Measurements from ENCODE around the gene CCDC85C.

Gene CCDC85C

DNA sequence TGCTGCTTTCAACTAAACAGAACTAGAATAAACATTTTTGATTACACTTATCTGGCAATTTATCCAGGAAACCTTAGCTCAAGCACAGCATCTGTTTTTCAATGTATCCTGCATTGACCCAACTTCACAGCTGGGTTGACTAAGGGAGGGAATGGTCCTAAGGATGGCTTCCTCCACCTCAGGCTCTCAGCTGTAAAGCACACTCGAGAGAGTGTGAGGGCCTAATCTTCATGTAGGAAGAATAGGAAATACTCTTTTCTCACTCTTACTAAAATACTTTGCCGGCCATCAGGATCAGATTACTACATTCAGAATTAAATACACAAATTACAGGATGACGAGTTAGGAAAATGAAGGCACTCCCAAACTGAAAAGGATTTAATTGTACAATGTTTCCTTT, 130.5 kb downstream of the CCDC85C start:
- no peak for DNase-seq (ENCODE audit: low read depth)

DNA sequence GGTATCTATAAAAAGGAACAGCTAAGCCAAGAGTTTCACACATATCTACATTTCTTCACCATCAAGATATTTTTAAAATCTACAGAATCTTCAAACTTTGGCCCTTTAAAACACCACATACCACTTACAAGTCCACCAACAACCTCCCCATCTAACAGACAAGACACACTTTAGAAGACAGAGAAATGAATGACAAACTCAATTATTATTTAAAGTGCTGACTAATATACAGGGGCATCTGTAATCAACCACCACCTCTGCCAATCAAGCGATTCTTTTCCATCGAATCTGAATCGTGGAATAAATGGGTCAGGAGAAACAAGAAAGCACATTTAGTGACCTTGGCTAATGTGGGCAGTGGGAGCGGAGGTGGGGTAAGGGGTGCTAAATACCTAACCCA, 131.1 kb downstream of the CCDC85C start:
- peak; percentile 37 for DNase-seq (ENCODE audit: low read depth)

DNA sequence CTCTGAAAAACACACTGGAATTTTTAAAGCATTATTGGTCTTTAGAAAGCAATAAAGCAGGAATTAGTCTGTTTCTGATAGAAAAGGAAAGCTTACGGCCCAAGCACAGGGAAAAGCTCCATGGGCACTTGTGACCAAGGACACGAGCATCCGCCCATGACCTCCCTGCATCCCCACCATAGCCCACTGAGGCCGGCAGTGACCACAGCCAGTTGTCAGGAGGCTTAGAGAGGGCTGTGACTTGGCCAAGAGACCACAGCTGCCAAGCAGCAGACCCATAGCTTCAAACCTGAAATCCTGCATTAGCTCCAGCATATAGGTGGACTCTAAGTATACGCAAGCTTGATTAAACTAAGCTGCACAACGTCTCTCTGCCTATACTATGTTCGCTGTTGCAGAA, 132.3 kb downstream of the CCDC85C start:
- no peak for DNase-seq (ENCODE audit: low read depth)

DNA sequence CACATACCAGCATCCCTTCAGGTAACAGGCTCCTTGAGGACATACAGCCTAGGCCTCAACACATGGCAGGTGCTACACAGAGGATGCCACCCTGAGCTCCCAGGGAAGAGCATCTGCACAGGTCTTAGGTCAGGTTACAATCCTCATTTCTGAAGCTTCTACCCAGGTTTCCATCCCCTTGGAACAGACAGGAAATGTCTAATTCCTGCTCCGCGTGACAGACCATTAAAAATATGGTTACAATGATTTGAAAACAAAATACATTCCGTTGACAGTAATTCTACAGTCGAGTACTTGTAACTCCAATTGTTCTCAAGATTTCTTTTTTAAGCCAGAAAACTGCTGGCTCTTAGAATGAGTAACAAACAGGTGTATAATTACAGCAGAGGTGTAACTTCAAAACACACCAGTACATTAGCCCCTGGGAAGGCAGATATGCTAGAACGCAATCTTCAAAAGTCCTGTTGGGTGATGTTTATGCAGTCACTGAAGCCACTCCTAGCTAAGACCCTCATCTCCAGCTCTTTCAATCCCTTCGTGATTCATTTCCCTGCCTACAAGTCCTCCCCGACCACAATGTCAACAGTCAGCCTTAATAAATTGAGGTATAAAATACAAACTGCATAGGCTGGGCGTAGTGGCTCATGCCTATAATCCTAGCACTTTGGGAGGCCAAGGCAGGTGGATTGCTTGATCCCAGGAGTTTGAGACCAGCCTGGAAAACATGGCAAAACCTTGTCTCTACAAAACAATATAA, 135.0 kb downstream of the CCDC85C start:
- peak; percentile 40 for DNase-seq (ENCODE audit: low read depth)

DNA sequence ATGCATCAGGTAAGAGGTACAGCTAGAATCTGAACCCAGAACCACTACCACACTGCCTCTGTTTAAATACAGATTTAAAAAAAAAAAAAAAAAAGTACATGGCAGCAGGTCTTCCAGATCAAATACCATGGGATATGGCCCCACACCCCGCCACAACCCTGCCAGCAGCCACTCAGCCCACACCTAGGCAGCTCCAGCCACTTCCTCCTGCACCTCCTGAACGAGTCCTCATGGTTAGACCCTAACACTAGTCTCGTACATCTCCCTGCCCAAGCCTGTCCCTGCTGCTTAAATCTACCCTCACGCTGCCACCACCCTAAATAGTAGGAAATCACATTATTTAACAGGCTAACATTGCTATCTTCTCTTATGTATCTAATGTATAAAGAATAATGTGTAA, 135.9 kb downstream of the CCDC85C start:
- no peak for DNase-seq (ENCODE audit: low read depth)

DNA sequence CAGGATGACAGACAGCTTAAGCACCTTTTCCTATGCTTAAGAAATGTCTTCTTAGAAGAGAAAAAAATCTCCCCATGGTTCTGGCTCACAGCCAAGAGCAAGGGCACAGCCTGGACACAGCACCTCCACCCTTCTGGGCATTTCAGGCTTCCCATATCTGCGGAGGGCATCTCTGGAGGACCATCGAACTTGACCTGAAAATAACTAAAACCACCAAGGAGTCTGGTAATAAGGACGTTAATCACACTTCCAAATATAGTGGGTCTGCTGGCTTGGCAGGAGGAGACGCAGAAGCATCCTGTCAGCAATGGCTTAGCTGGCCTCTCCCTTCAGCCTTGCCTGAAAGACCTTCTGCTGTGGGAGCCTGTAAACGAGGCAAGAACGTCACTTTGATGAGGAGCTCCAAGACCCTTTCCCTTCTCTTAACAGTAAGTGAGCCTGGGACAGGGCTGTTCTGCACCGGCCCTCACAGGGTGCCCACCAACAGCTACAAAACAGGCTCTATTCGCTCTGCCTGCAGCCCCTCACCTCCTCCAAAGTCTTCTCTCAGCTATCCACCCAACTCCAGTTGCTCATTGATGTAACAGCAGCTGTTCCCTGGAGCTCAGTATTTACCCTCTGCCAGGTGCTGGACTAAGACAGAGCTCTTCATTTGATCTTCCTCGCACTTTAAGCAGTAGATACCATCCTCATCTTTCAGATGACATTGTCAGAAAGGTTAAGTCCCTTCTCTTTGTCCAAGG, 136.5 kb downstream of the CCDC85C start:
- DNase-seq (ENCODE audit: low read depth) = no peak

DNA sequence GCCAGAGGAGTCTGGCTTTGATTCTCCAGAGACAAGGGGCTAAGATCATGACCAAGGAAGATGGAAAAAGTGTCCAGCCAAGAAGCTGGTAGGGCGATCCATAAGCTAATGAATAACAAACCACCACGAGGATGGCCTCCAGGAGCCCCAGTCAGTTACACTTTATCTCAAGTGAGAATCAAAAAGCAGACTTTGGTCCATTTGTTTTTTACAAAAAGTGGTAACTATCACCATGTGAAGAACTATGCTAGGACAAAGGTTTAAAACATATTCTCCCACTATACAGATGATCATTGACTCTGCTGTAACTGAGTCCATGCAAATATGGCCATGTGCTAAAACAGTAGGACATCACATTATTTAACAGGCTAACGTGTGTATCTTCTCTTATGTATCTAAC, 137.2 kb downstream of the CCDC85C start:
- no peak for DNase-seq (ENCODE audit: low read depth)

DNA sequence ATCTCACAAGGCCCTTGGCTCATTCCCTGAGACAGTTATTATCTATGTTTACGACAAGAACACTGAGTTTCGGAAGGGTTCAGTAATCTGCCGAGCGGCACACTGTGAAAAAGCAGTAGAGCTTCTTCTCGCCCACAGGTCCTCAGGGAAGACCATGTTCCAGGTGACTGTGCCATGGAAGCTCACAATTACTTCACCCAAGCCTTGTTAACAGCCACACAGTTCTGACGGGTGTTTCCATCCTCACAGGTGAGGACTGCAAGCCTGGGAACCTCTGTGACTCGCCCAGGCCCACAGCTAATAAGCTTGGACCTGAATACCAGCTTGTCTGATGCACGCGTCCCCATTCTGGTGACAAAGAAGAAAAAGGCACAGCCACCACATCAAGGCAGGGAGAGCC, 138.7 kb downstream of the CCDC85C start:
- no peak for DNase-seq (ENCODE audit: low read depth)

DNA sequence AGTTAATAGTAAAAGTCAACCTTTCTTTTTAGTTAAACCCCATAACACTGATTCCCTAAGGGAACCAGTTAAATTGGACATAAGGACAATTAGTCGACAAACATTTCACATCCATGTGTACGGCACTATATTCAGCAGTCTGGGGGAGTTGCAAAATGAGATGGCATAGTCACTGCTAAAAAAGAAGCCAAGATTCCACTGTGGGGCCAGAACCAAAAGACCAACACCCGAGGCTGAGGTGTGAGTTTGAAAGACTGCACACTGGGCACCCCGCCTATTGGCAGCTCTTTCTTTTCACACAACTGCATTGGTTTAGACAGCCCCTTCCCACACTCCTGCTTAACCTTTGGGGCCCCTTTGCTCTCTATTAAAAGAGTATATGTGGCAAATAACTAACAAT, 140.0 kb downstream of the CCDC85C start:
- DNase-seq (ENCODE audit: low read depth) = no peak

DNA sequence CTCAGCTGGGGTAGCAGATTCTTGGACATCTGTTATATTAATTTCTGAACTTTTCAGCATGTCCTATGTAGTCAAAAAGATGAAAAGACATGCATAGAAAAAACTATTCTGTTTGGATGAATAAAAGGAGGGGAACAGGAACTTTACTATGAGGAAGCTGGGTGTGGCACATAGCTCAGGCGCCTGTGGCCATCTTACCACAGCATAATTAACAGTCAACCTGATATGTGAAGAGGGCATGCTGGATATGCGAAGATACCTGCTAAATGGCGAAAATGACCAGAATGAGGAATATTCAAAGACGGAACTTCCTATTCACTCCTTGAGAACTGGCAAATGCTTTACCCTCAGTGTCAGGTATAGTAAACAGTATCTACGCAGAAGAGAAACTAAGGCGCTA, 141.8 kb downstream of the CCDC85C start:
- no peak for DNase-seq (ENCODE audit: low read depth)

DNA sequence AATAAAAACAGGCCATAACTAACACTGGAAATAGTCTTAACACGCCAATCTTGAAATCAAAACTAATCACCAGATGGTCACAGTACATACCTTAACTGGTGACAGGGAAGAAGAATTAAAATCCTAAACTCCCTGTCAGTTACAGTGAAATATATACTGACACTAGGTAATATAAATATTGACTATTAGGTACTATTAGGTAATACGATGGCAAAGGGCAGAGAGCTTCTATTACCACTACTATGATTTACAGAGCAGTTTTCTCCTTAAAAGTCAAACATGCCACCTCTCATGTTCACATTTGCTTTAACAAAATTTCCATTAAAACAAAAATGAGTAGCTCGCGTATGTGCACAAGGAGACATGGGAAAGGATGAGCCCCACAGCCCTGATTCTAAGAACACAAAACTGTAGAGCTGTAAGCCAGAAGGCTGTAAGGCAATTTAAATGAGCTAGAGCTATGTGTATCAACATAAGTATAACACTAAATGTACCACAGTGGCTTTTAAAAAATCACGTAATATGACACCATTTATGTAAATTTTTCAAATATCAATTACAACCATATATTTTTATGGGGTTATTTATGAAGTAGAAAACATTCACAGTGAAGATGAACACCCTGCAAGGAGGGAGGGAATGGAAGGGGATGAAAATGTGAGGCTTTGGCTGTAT, 142.5 kb downstream of the CCDC85C start:
- DNase-seq (ENCODE audit: low read depth) = no peak

DNA sequence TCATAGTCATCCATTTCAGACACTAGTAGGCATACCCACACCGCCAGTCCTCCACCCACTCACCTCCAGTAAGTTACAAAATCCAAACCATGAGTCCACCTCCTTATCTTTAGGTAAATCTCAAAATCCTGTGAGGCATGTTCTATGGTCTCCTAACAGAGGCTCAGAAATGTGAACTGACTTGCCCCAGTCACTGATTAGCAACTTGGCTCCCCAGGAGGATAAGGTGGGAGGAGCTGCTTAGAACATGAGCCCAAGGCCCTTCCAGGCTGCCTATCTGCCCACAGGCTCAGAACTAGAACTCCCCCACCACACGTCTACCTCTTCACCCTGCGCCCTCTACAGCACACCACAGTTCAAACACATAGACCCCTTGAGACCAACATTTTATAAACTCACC, 143.2 kb downstream of the CCDC85C start:
- no peak for DNase-seq (ENCODE audit: low read depth)

DNA sequence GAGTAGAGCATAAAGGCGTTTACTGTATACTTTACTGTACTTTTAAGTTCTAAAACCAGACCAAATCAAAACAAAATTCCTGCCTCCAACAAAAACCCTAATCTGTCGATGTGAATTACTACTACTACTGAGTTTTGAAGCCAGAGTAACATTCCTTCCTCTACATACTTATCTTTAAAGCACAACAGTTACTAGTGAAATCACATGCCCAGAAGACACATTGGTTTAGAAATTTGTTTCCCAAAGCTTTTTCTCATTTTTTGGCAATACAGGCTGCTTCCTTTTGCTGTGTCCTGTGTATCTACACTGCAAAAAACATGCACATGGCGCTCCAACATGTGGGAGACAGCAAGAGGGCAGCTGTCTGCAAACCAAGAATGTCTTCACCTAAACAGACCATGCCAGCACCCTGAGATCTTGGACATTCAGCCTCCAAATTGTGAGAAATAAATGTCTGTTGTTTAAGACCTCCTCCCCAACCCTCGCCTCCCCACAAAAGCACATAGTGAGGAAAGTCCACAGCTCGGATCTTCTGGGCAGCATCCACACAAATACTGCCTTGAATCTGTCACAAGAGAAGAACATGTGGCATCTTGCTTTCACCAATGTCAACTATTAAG, 144.4 kb downstream of the CCDC85C start:
- no peak for DNase-seq (ENCODE audit: low read depth)

DNA sequence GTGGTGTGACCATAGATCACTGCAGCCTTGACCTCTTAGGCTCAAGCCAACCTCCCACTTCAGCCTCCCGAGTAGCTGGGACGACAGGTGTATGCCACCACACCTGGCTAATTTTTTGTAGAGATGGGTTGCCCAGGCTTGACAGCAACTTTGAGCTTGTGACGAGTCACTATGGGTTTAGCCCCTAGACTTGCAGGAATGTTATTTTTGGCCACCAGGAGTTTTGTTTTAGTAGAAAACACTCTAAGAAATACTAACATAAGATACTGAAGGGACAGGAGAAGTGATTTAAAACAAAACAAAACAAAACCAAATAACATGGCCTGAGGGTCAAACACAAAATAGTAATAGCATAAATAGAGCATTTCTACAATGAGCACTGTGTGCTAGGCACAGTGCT, 149.8 kb downstream of the CCDC85C start:
- peak; percentile 16 for DNase-seq (ENCODE audit: low read depth)

DNA sequence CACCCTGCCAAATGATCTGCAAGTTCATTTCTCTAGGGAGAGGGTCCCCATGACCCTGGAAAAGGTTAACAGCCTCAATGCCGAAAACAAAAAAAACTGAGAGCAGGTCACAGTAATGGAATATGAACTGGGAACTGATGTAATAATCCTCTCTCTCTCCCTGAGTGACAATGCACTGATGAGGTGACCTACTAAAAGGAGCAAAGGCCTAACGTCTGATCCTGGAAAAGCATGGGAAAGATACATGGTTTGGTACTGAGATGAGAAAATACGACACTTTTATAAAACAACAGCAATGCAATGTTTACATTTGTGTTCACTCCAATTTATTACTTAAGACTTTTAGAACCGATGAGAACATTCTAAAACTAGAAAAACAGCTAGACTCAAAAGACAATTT, 151.0 kb downstream of the CCDC85C start:
- DNase-seq (ENCODE audit: low read depth) = no peak

DNA sequence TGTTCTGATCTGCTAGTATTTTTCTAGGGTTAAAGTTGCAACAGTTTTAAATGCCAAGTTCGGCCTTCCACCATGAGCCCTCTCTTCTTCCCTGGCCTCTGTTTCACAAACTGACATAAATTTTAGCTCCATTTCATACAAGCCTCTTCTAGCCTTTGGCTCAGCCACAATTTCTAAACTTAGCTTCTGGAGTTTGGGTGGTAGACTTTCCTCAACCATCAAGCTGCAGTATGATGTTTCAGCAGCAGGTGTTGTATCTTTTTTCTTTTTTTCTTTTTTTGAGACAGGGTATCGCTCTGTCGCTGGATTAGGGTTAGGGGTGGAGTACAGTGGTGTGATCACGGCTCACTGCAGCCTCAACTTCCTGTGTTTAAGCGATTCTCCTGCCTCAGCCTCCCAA, 152.8 kb downstream of the CCDC85C start:
- DNase-seq (ENCODE audit: low read depth) = no peak

DNA sequence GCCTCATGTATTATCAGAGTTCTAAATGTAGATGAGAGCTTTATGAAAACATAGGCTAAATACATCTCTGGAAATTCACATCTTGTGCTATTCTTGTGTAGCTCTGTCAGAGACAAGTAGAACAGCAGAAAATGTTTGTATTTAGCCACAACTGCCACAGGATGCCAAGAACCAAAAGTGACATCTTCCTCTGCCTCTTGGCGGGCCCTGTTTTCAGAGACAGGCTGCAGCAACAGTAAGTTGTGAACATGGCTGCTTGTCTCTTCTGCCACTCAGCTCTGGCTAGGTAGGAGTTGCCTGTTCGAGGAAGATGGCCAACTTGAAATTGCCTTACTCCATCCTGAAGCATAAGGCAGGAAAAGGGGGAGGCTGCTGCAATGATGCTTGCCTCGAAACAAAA, 153.7 kb downstream of the CCDC85C start:
- no peak for DNase-seq (ENCODE audit: low read depth)

Data from ELR (cell line).